ENCODE measurements around the gene CAMKK1. TPM values are rescaled to one million over a fixed set of nuclear protein-coding genes. Genes with fewer than 3 reads are reported as not detected.

CAMKK1 gene
- total and polyA plus RNA-seq, 2 donors (not counting 3 experiments of a cell fraction or from before 2014, with no cell fraction given) = 4.5 to 6.1 TPM

GRCh38 chr17:3886776-3887175 lies 6.1 kb downstream of the CAMKK1 start:
- dilution Hi-C loops (cut with MboI; ENCODE audit: extremely low pct_ligation_motif_present, low sequenced_read_pairs) (no loop called here), intact Hi-C loops (cut with micrococcal nuclease) (no loop called here)
- DNase-seq (ENCODE audit: low read depth, low spot score) = no peak
- BruUV-seq (replicated peaks) = no TSS peak
- Histone ChIP-seq H3K9me3 (replicated peaks; ENCODE audit: control insufficient read depth, insufficient read depth, low read length) (no peaks in the 10 kb centered on the region), H3K4me3 (replicated peaks in 1 of 3; ENCODE audit: insufficient read depth in 1 of 3, low read depth in 1 of 3, low read length in 3 of 3) (no peak overlapping the region), H3K4me1 (ENCODE audit: control insufficient read depth, extremely low read depth, insufficient read depth, low read length) (peaks cover 57% of the 10 kb centered on the region), H3K9me1 (replicated peaks; ENCODE audit: control insufficient read depth, extremely low read depth, insufficient read depth, low read length) (no peaks in the 10 kb centered on the region), H2AFZ (ENCODE audit: low read depth, low read length) (no peak overlapping the region), H3K27ac (ENCODE audit: insufficient read depth, low read depth, low read length) (peak overlapping the region; percentile 72), H3K36me3 (ENCODE audit: control insufficient read depth in 2 of 2, extremely low read depth in 1 of 2, insufficient read depth in 2 of 2, low read length in 2 of 2) (no peaks in the 10 kb centered on the region), H3K9ac (replicated peaks; ENCODE audit: extremely low read depth, insufficient read depth, low read length) (no peak overlapping the region), H3K4me2 (ENCODE audit: insufficient read depth, low read length) (peak overlapping the region; percentile 20), H4K20me1 (replicated peaks; ENCODE audit: control insufficient read depth, extremely low read depth, insufficient read depth, low read length) (no peaks in the 10 kb centered on the region), H3K27me3 (ENCODE audit: control insufficient read depth in 2 of 2, insufficient read depth in 2 of 2, low read length in 2 of 2) (no peaks in the 10 kb centered on the region), H3K79me2 (ENCODE audit: control insufficient read depth, insufficient read depth, low read length) (peaks cover 21% of the 10 kb centered on the region)
- TF ChIP-seq FOS (IDR thresholded peaks at IDR 0.05; ENCODE audit: borderline replicate concordance, insufficient read depth, low read length) = no peak
- TF ChIP-seq POLR2A (IDR thresholded peaks at IDR 0.05; ENCODE audit: low read depth, low read length) = no peak
- ChIA-PET POLR2A (no interaction called here), CTCF (no interaction called here)
- peak; percentile 73 for FAIRE-seq

- peak; percentile 90 for FAIRE-seq
- Histone ChIP-seq H3K27me3 (ENCODE audit: control insufficient read depth in 2 of 2, insufficient read depth in 2 of 2, low read length in 2 of 2) (no peaks in the 10 kb centered on the region), H3K4me2 (ENCODE audit: insufficient read depth, low read length) (no peak overlapping the region), H3K27ac (ENCODE audit: insufficient read depth, low read depth, low read length) (peak overlapping the region; percentile 2), H3K36me3 (ENCODE audit: control insufficient read depth in 2 of 2, extremely low read depth in 1 of 2, insufficient read depth in 2 of 2, low read length in 2 of 2) (no peaks in the 10 kb centered on the region), H4K20me1 (replicated peaks; ENCODE audit: control insufficient read depth, extremely low read depth, insufficient read depth, low read length) (no peaks in the 10 kb centered on the region), H2AFZ (ENCODE audit: low read depth, low read length) (no peak overlapping the region), H3K79me2 (ENCODE audit: control insufficient read depth, insufficient read depth, low read length) (peaks cover 21% of the 10 kb centered on the region), H3K4me3 (replicated peaks in 1 of 3; ENCODE audit: insufficient read depth in 1 of 3, low read depth in 1 of 3, low read length in 3 of 3) (no peak overlapping the region), H3K9ac (replicated peaks; ENCODE audit: extremely low read depth, insufficient read depth, low read length) (no peak overlapping the region), H3K9me1 (replicated peaks; ENCODE audit: control insufficient read depth, extremely low read depth, insufficient read depth, low read length) (no peaks in the 10 kb centered on the region), H3K4me1 (ENCODE audit: control insufficient read depth, extremely low read depth, insufficient read depth, low read length) (peaks cover 49% of the 10 kb centered on the region), H3K9me3 (replicated peaks; ENCODE audit: control insufficient read depth, insufficient read depth, low read length) (no peaks in the 10 kb centered on the region)
- BruUV-seq (replicated peaks) = no TSS peak
- intact Hi-C loops (cut with micrococcal nuclease) (no loop called here), dilution Hi-C loops (cut with MboI; ENCODE audit: extremely low pct_ligation_motif_present, low sequenced_read_pairs) (no loop called here)
- DNase-seq (ENCODE audit: low read depth, low spot score) = peak; percentile 29
- ChIA-PET CTCF (interaction anchor here (1.8 kb wide), 1 partner anchor 42 kb away, joined by 4 read pairs; no protein-coding TSS in a partner anchor), POLR2A (no interaction called here)
- TF ChIP-seq EZH2 (IDR thresholded peaks at IDR 0.05; ENCODE audit: borderline replicate concordance, low read depth, low read length, severe bottlenecking) (no peak), CTCF (IDR thresholded peaks at IDR 0.05; ENCODE audit: extremely low read depth in 1 of 2, insufficient read depth in 1 of 2, low read depth in 1 of 2, low read length in 2 of 2) (no peak), MYC (IDR thresholded peaks at IDR 0.05; ENCODE audit: low read depth, low read length) (no peak), FOS (IDR thresholded peaks at IDR 0.05; ENCODE audit: borderline replicate concordance, insufficient read depth, low read length) (no peak), JUN (IDR thresholded peaks at IDR 0.05; ENCODE audit: borderline replicate concordance, insufficient read depth, insufficient read length, low read depth) (no peak), POLR2A (IDR thresholded peaks at IDR 0.05; ENCODE audit: low read depth, low read length) (no peak), POLR2AphosphoS5 (IDR thresholded peaks at IDR 0.05; ENCODE audit: insufficient read depth, low read depth, low read length) (no peak), GATA2 (IDR thresholded peaks at IDR 0.05; ENCODE audit: insufficient read depth, insufficient read length, low read depth, low read length) (no peak), MAX (IDR thresholded peaks at IDR 0.05; ENCODE audit: insufficient read depth, insufficient read length) (no peak)
These were observed 6.9 kb downstream of the CAMKK1 start for GRCh38 chr17:3885970-3886369.

Data from endothelial cell of umbilical vein (primary cell).